ENCODE measurements around the gene FMR1NB.

The FMR1NB gene

GRCh38 chrX:148070504-148070877, 89.4 kb downstream of the FMR1NB start:
- no peak for FAIRE-seq
